Measurements from ENCODE around the gene KCNH4. TPM values are rescaled to one million over a fixed set of nuclear protein-coding genes. Genes with fewer than 3 reads are reported as not detected.

The KCNH4 gene
- total and polyA plus RNA-seq, 2 donors (not counting 1 experiment from before 2014, with no cell fraction given): 0.62 to 1.0 TPM

DNA sequence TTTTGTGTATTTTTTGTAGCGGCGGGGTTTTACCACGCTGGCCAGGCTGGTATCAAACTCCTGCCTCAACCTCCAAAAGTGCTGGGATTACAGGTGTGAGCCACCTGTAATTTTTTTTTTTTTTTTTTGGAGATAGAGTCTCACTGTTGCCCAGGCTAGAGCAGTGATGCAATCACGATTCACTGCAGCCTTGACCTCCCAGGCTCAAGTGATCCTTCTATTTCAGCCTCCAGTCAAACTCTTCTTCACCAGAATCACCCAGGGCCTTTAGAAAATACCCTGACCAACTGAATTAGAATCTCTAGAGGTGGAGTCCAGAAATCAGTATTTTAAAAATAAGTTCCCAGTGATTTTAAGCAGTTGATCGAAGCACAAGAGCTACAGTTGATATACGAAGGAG is 45.8 kb downstream of the KCNH4 start:
- Mint-ChIP-seq H3K4me3 (no peak overlapping the region), H3K27me3 (no peaks in the 10 kb centered on the region), H3K27ac (peak overlapping the region; percentile 82), H3K4me1 (peaks cover 65% of the 10 kb centered on the region), H3K9me3 (ENCODE audit: insufficient read depth) (no peaks in the 10 kb centered on the region)
- CTCF ChIA-PET: interaction anchor here (1.4 to 2.3 kb wide), 3 partner anchors 7 to 109 kb away, joined by 3 to 7 read pairs (median 5); no protein-coding TSS in a partner anchor
- 97% methylated on average over 4 of the region's 6 CpGs for WGBS (ENCODE audit: insufficient coverage)
- H3K9ac ChIP-seq (ENCODE audit: low read length): no peak overlapping the region
- no peak for ATAC-seq (ENCODE audit: low read depth)
- DNase-seq: no peak
- POLR2A ChIA-PET: interaction anchor here (0.9 kb wide), 1 partner anchor 15 kb away, joined by 6 read pairs; no protein-coding TSS in a partner anchor
- H3K36me3 ChIP-seq (replicated peaks in 1 of 2; ENCODE audit: control extremely low read depth in 1 of 2, control insufficient read depth in 1 of 2, extremely low read depth in 1 of 2, insufficient read depth in 2 of 2, low read length in 1 of 2): peaks cover 0 to 13% of the 10 kb centered on the region in 2 experiments
- H3K9me3 ChIP-seq (ENCODE audit: control extremely low read depth in 1 of 3, control insufficient read depth in 2 of 3, insufficient read depth in 1 of 3, low read length in 2 of 3): no peaks in the 10 kb centered on the region
- peaks cover 64 to 70% of the 10 kb centered on the region in 2 donors for H3K4me1 ChIP-seq (ENCODE audit: control insufficient read depth in 2 of 2, insufficient read depth in 2 of 2, low read length in 2 of 2)
- no peaks in the 10 kb centered on the region for H3K27me3 ChIP-seq (replicated peaks in 1 of 4; ENCODE audit: control extremely low read depth in 1 of 4, control insufficient read depth in 3 of 4, insufficient read depth in 4 of 4, low read length in 3 of 4)
- TF ChIP-seq, protein P1, sequence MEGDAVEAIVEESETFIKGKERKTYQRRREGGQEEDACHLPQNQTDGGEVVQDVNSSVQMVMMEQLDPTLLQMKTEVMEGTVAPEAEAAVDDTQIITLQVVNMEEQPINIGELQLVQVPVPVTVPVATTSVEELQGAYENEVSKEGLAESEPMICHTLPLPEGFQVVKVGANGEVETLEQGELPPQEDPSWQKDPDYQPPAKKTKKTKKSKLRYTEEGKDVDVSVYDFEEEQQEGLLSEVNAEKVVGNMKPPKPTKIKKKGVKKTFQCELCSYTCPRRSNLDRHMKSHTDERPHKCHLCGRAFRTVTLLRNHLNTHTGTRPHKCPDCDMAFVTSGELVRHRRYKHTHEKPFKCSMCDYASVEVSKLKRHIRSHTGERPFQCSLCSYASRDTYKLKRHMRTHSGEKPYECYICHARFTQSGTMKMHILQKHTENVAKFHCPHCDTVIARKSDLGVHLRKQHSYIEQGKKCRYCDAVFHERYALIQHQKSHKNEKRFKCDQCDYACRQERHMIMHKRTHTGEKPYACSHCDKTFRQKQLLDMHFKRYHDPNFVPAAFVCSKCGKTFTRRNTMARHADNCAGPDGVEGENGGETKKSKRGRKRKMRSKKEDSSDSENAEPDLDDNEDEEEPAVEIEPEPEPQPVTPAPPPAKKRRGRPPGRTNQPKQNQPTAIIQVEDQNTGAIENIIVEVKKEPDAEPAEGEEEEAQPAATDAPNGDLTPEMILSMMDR (IDR thresholded peaks at IDR 0.05): no peak
- no peak for TF ChIP-seq EZH2 (IDR thresholded peaks at IDR 0.05; ENCODE audit: borderline replicate concordance, insufficient read depth, low read depth, low read length, poor library complexity, severe bottlenecking)
- peaks cover 83% of the 10 kb centered on the region for H3K79me2 ChIP-seq (ENCODE audit: control insufficient read depth, insufficient read depth, low read length)
- intact Hi-C loops (cut with micrococcal nuclease): no loop called here
- peak overlapping the region in 1 of 2 donors; percentile 79 for H3K27ac ChIP-seq (ENCODE audit: low read length in 2 of 2)
- peaks cover 63% of the 10 kb centered on the region for H4K20me1 ChIP-seq (ENCODE audit: control insufficient read depth, insufficient read depth, low read length, poor library complexity, severe bottlenecking)
- H3K4me3 ChIP-seq (ENCODE audit: control extremely low read depth in 1 of 5, extremely low read depth in 1 of 5, insufficient read depth in 1 of 5, low read depth in 2 of 5, low read length in 4 of 5): no peak overlapping the region
- H3K4me2 ChIP-seq (replicated peaks; ENCODE audit: low read depth, low read length, poor library complexity, severe bottlenecking): peak overlapping the region; percentile 48
- no peak overlapping the region for H2AFZ ChIP-seq (ENCODE audit: insufficient read depth, low read depth, low read length, poor library complexity, severe bottlenecking)

DNA sequence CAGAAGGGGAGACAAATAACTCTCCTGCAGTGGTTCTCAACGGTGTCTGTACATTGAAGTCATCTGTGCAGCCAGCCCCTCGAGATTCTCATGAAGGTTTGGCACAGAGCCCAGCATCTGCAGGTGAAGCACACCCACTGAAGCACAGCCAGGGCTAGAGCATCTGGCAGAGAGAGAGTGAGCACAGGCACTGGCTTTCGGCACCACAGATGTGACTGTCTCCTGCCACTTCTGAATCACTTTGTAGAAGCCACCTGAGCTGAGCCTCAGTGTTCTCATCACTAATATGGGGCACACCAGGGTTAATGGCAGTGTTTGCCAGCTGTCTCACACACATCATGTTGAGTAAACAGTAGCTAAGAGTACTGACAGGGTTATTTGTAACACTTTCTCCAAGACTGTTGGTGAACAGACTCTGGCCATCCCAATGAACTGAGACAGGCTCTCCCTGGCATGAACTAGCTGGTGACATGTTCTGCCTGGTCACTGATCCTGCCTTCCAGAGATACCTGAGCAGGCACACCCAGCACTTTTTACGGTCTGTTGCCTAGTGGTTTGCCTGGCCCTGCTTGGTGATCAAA is 47.4 kb downstream of the KCNH4 start:
- peak overlapping the region; percentile 70 for H3K4me2 ChIP-seq (replicated peaks; ENCODE audit: low read depth, low read length, poor library complexity, severe bottlenecking)
- no peaks in the 10 kb centered on the region for H3K9me3 Mint-ChIP-seq (ENCODE audit: insufficient read depth)
- no peak overlapping the region for H2AFZ ChIP-seq (ENCODE audit: insufficient read depth, low read depth, low read length, poor library complexity, severe bottlenecking)
- intact Hi-C loops (cut with micrococcal nuclease): loop anchor here (1.0 to 2.0 kb wide), 3 partner anchors 12 to 50 kb away; partner anchors contain the start of genes KAT2A and RAB5C
- TF ChIP-seq, protein P1 (IDR thresholded peaks at IDR 0.05): no peak
- TF ChIP-seq EZH2 (IDR thresholded peaks at IDR 0.05; ENCODE audit: borderline replicate concordance, insufficient read depth, low read depth, low read length, poor library complexity, severe bottlenecking): no peak
- peaks cover 63% of the 10 kb centered on the region for H3K4me1 Mint-ChIP-seq
- ATAC-seq (ENCODE audit: low read depth) (peak; percentile 87), DNase-seq (peak; percentile 90)
- peaks cover 58% of the 10 kb centered on the region for H4K20me1 ChIP-seq (ENCODE audit: control insufficient read depth, insufficient read depth, low read length, poor library complexity, severe bottlenecking)
- H3K27ac Mint-ChIP-seq: peak overlapping the region; percentile 93
- H3K9ac ChIP-seq (ENCODE audit: low read length): peak overlapping the region; percentile 13
- CTCF ChIA-PET: interaction anchor here (1.0 to 2.3 kb wide), 8 partner anchors 9 to 108 kb away, joined by 3 to 7 read pairs (median 4); partner anchors contain the start of genes DHX58, KAT2A and KCNH4
- 16% methylated on average over 4 of the region's 4 CpGs for WGBS (ENCODE audit: insufficient coverage)
- H3K27me3 ChIP-seq (replicated peaks in 1 of 4; ENCODE audit: control extremely low read depth in 1 of 4, control insufficient read depth in 3 of 4, insufficient read depth in 4 of 4, low read length in 3 of 4): no peaks in the 10 kb centered on the region
- H3K36me3 ChIP-seq (replicated peaks in 1 of 2; ENCODE audit: control extremely low read depth in 1 of 2, control insufficient read depth in 1 of 2, extremely low read depth in 1 of 2, insufficient read depth in 2 of 2, low read length in 1 of 2): peaks cover 0 to 23% of the 10 kb centered on the region in 2 experiments
- H3K4me3 ChIP-seq (ENCODE audit: control extremely low read depth in 1 of 5, extremely low read depth in 1 of 5, insufficient read depth in 1 of 5, low read depth in 2 of 5, low read length in 4 of 5): peak overlapping the region in 1 of 5 experiments; percentile 29
- no peaks in the 10 kb centered on the region for H3K9me3 ChIP-seq (ENCODE audit: control extremely low read depth in 1 of 3, control insufficient read depth in 2 of 3, insufficient read depth in 1 of 3, low read length in 2 of 3)
- H3K4me3 Mint-ChIP-seq: peak overlapping the region; percentile 54
- no peaks in the 10 kb centered on the region for H3K27me3 Mint-ChIP-seq
- peaks cover 59 to 65% of the 10 kb centered on the region in 2 donors for H3K4me1 ChIP-seq (ENCODE audit: control insufficient read depth in 2 of 2, insufficient read depth in 2 of 2, low read length in 2 of 2)
- POLR2A ChIA-PET: interaction anchor here (1.4 kb wide), 1 partner anchor 60 kb away, joined by 3 read pairs; the partner anchor contains the start of gene GHDC
- peaks cover 67% of the 10 kb centered on the region for H3K79me2 ChIP-seq (ENCODE audit: control insufficient read depth, insufficient read depth, low read length)
- peak overlapping the region; percentile 65 to 75 for H3K27ac ChIP-seq (ENCODE audit: low read length in 2 of 2)

All from B cell (primary cell).